Spinal cord (tissue), 4 donors: ENCODE measurements around the gene ECHDC3. TPM values are rescaled to one million over a fixed set of nuclear protein-coding genes. Genes with fewer than 3 reads are reported as not detected.

ENCODE experiments used
- polyA plus RNA-seq, 2 donors: library from polyadenylated mRNA; unstranded; fragments of 120-200 nt; gene quantifications; one replicate each; pipeline ENCODE4 v1.2.1, GENCODE V29; 2013; ENCODE audit not compliant: insufficient read length in 2 of 2
- total RNA-seq, 2 donors: library from RNA; depleted of rRNA in 1 of 2; stranded (reverse); fragments of 120-200 nt in 1 of 2; fragments of >200 nt in 1 of 2; gene quantifications; one replicate each; pipeline versions ENCODE4 v1.2.3 to v1.2.4, GENCODE V29; 2013 to 2014

The ECHDC3 gene
- total and polyA plus RNA-seq, 4 donors, result 1.9 to 5.9 (median 2.8) TPM

Other genes starting within 250 kb of the ECHDC3 start
- 10 to 100 TPM; 25.5 to 30.2 TPM for gene USP6NL, start 130.7 kb upstream of the ECHDC3 start, total RNA-seq
- 10 to 100 TPM; 24.6 to 30.8 TPM for gene USP6NL, start 130.7 kb upstream of the ECHDC3 start, polyA plus RNA-seq
- 1 to 10 TPM; 3.1 to 5.0 TPM for gene PROSER2, start 81.0 kb downstream of the ECHDC3 start, total RNA-seq
- 1 to 10 TPM; 2.4 to 5.0 TPM for gene PROSER2, start 81.0 kb downstream of the ECHDC3 start, polyA plus RNA-seq